RPMI7951 (cell line): ENCODE results near the gene ISLR. TPM values are rescaled to one million over a fixed set of nuclear protein-coding genes. Genes with fewer than 3 reads are reported as not detected.

Experiments
- DNase-seq: peaks from one replicate; pipeline ENCODE4 v3.0.0-alpha.2; 2012; ENCODE audit warnings: low read depth
- total RNA-seq: library from RNA; depleted of rRNA; stranded (reverse); fragments of >200 nt; shearing (Covaris generic); gene quantifications from 2 replicates; pipeline ENCODE4 v1.2.3, GENCODE V29; 2014

ISLR gene
- total RNA-seq, 1 experiment from 2014 or later, result 8.8 TPM

- no peak for DNase-seq
These were observed 20.4 kb downstream of the ISLR start for GRCh38 chr15:74193905-74194304.

- no peak for DNase-seq
These were observed 21.4 kb downstream of the ISLR start for GRCh38 chr15:74194572-74195559.

GRCh38 chr15:74196175-74196574 lies 22.7 kb downstream of the ISLR start:
- DNase-seq, result peak; percentile 100

DNA sequence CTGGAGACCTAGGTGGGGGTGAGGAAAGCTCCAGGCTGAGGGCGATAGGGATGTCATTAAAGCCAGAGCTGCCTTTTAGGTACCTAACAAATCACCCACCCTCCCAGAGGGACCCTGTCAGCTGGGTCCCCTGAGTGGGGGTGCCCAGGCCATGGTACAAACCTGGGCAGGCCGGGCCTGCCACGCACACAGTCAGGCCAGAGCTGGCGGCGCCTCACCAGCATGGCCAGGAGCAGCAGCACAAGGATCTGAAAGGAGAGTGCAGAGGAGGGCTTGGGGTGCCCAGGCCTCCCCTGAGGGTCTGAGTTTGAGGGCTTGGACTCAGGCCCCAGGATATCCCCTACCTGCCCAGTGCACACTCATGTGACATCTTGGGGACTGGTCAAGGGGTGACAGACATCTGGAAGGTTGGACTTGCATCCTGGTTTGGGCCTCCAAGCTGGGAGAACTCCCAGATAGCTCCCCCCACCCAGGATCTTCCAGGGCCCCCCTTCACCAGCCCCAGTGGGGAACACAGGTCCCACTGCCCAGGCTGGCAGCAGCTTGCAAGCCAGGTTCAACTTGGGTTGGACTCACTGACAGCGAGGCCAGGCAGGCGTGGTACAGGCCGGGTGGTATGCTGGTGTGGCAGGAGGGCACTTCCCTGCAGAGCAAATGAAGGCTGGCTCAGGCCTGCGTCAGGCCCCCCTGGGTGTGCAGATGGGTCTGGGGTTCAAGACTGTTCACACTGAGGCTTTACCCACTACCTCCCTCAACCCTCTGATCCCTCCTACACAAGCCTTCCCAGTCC lies 23.9 kb downstream of the ISLR start:
- DNase-seq, result no peak

DNA sequence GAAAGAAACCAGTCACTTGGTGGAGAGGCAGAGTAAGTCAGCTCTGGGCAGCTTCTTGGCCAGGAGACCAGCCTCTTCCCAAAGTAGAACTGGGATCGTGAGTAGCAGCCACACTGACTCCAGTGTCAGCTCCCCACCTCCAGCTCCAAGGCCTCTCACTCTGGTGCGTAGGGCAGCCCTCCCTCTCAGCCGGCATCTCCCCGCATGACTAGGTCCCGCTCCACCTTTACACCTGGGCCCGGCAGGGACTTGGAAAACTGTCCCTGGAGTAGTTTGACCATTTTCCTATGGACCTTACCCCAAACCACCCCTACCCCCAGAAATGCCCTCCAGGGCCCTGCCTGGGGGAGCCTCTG lies 25.8 kb downstream of the ISLR start:
- no peak for DNase-seq

DNA sequence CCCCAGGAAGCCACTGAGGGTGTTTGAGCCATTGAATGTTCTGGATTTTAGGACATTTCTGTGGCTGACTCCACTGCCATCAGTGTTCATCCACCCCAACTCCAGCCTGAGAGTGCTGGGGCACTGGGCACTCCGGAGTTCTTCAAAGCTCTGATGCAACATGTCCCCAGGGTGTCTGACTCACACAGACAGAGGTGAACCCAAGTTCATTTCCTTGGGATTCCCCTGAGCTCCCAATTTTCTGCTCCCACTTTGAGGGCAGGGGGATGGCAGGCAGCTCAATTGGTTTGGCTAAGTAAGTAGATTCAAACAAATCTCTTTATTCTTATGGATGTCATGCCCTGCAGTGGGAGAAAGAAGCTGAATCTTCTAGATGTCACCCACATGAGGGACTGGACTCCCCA lies 26.9 kb downstream of the ISLR start:
- peak; percentile 98 for DNase-seq

GRCh38 chr15:74200871-74201419 lies 27.4 kb downstream of the ISLR start:
- DNase-seq, result peak; percentile 99

DNA sequence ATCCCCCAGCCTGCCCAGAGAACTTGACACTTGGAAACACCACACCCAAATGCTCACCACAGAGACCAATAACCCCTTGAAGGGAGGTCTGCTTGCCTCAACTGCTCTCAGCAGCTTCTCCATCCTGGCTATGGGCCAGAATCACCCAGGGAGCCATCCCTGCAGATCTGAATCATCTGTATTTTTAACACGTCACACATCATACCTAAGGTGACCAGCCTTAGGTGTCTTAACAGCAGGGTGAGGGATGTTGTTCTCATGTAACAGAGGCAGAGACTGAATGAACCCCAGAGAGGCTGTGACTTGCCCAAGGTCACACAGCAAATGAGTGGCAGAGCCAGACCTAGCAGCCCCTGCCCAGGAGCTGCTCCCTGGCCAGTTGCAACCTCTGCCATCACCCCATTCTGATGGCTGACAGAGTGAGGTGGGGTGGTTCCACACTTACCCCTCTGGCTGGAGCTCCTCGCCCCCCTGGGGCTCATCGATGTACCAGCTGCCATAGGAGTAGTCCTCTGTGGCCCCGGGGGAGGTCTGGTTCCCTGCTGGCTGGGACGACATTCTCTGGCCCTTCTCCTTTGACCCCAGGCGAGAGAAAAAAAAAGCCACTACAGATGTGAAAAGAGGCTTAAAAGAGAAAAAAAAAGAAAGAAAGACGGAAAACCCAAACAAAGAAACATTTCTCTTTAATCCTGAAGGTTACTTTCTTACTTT lies 28.4 kb downstream of the ISLR start:
- DNase-seq, result peak; percentile 78

- DNase-seq, result peak; percentile 91
These were observed 29.2 kb downstream of the ISLR start, which contains the start of gene STRA6 for GRCh38 chr15:74202452-74203401. Gene STRA6, minus strand, starts transcription at chr15:74202787. Its CDS starts 520 bp downstream, at chr15:74202267.

DNA sequence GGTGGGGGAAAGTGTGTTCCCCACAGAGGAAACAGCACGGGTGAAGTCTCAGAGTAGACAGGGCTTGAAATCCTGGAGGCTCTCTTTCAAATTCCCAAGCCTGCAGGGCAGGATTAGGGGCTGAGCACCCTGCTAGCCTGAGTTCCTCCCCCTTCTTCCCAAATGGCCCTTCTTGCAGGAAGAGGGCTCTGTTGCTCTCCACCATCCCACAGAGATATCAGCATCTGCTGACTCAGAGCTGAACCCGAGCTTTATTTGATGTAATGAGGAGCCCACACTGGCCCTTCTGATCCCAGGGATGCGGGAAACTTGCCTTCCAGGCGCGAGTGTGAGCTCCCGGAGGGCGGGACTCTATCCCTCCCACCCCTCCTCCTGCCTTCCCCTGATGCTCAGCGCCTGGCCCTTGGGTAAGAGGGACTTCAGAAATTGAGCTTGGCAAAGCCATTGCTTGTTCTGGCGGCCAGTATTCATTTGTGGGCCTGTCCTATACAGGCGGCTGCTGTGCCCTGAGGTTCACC lies 30.5 kb downstream of the ISLR start:
- peak; percentile 98 for DNase-seq

DNA sequence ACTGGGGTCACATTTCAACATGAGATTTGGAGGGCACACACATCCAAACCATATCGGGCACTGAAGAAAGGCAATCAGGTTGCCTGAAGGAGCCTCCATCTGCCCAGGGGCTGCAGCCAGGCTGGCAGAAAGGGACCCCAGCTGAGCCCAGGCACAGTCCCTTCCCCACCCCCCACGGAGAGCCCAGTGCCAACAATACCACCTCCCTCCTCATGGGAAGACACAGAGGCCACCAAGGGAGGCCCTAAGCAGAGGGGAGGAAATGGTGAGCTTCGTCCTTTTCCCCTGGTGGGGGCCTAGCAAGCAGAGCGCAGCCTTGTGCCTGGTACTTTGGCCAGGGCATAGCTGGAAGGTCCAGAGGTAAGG lies 32.1 kb downstream of the ISLR start:
- no peak for DNase-seq

DNA sequence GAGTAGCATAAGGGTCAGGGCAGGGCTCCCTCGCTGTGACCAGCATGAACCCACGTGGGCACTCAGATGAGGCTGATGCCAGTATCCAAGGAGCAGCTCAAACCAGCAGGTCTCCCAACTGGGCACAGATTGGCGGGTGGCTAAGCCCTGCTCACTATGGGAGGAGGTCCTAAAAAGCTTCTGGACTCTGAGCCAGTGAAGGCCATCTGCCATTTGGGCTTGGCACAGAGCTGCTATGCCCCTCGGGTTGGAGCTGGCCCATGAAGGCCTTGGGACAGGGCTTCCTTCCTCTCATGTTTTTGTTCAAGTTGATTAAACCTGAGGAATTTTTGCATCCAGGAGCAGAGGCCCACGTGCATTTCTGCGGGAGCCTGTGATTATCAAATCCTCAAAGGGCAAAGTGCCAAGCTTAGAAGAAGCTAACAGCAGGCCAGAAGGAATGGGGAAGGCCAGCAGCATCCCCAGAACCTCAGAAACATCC lies 33.3 kb downstream of the ISLR start:
- peak; percentile 96 for DNase-seq

- DNase-seq, result no peak
These were observed 34.3 kb downstream of the ISLR start for GRCh38 chr15:74207652-74208440.

DNA sequence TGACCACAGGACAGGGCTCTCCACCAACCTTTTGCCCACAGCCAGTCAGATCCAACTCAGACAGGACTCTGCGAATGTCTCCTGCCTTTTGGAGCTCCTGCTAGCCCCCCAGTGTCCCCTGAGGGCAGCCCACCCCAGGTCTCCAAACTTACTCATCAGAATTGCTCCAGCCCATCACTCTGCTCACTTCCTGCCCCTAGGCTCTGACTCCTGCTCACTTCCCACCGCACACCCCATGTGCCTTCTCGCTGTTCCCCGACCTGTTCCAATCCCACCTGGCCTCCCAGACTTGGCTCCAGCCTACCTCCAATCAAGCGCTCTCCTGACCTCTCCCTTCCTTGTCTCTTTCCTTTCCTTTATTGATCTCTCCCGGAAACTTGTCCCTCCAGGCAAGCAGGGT lies 35.0 kb downstream of the ISLR start:
- DNase-seq, result peak; percentile 57

GRCh38 chr15:74208901-74209559 lies 35.5 kb downstream of the ISLR start:
- DNase-seq, result peak; percentile 98

DNA sequence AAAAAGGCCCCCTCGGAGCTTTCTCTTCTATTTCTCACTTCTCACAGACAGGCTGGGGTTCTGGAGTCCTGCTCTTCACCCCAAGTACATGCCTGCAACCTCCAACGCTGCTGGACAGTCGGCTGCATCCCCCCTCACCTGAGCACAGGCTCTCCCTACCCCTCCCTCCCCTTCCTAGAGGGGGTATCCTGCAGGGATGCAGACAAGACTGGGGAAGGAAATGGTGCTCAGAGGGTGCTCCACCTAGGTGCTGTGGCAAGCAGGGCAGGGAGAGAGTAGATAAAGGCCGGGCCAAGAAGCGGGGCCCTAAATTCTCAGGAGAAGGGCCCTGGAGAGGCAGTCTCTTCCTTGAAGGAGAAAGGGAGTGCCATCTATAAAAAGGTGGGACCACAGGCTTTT lies 36.0 kb downstream of the ISLR start:
- DNase-seq, result no peak

- peak; percentile 75 for DNase-seq
These were observed 36.6 kb downstream of the ISLR start for GRCh38 chr15:74209997-74210671.

GRCh38 chr15:74210729-74211128 lies 37.2 kb downstream of the ISLR start:
- DNase-seq, result no peak
